Measurements from ENCODE around the gene XYLT1. TPM values are rescaled to one million over a fixed set of nuclear protein-coding genes. Genes with fewer than 3 reads are reported as not detected.

Gene XYLT1
- total RNA-seq, 5 donors from 2014 or later (not counting 1 experiment from before 2014, with no cell fraction given): 25.8 to 70.6 (median 57.8) TPM

- H3K27ac ChIP-seq (ENCODE audit: low read length): no peak overlapping the region
- Mint-ChIP-seq H3K4me1 (peaks cover 24 to 30% (median 26%) of the 10 kb centered on the region in 3 donors), H3K9me3 (no peaks in the 10 kb centered on the region), H3K4me3 (no peak overlapping the region), H3K27me3 (peaks cover 13 to 17% of the 10 kb centered on the region in 2 donors), H3K27ac (peak overlapping the region; percentile 11 to 70), H3K36me3 (no peaks in the 10 kb centered on the region)
- POLR2A ChIA-PET: no interaction called here
- no peaks in the 10 kb centered on the region for H3K36me3 ChIP-seq (ENCODE audit: control insufficient read depth in 2 of 2, extremely low read depth in 1 of 2, insufficient read depth in 1 of 2, low read length in 1 of 2)
- no peak overlapping the region for H3K4me3 ChIP-seq (ENCODE audit: control insufficient read depth in 1 of 2, extremely low read depth in 1 of 2, low read length in 1 of 2)
- WGBS (ENCODE audit: insufficient coverage): 22% methylated on average over 6 of the region's 11 CpGs
- peaks cover 5 to 17% of the 10 kb centered on the region in 2 experiments for H3K4me1 ChIP-seq (ENCODE audit: control insufficient read depth in 1 of 2, extremely low read depth in 1 of 2, insufficient read depth in 2 of 2, low read length in 2 of 2)
- ATAC-seq (replicated peaks in 1 of 4): peak; percentile 74 to 92 (median 88)
- H3K27me3 ChIP-seq (replicated peaks in 1 of 2; ENCODE audit: control insufficient read depth in 2 of 2, extremely low read depth in 1 of 2, insufficient read depth in 2 of 2, low read length in 1 of 2): peaks cover 0 to 12% of the 10 kb centered on the region in 2 experiments
- CTCF ChIA-PET: interaction anchor here in 1 of 2 donors (0.6 to 0.8 kb wide), 2 partner anchors 99 to 103 kb away, joined by 3 read pairs; no protein-coding TSS in a partner anchor
- DNase-seq: peak in 23 of 35 experiments; percentile 7 to 70 (median 39)
- no peaks in the 10 kb centered on the region for H3K9me3 ChIP-seq
Observed at GRCh38 chr16:17476414-17477259, 5.9 kb upstream of the XYLT1 start.

- no peak for ATAC-seq (replicated peaks in 1 of 4)
- Histone ChIP-seq H3K27ac (ENCODE audit: low read length) (no peak overlapping the region), H3K4me3 (ENCODE audit: control insufficient read depth in 1 of 2, extremely low read depth in 1 of 2, low read length in 1 of 2) (no peak overlapping the region), H3K27me3 (replicated peaks in 1 of 2; ENCODE audit: control insufficient read depth in 2 of 2, extremely low read depth in 1 of 2, insufficient read depth in 2 of 2, low read length in 1 of 2) (peaks cover 0 to 7% of the 10 kb centered on the region in 2 experiments), H3K36me3 (ENCODE audit: control insufficient read depth in 2 of 2, extremely low read depth in 1 of 2, insufficient read depth in 1 of 2, low read length in 1 of 2) (no peaks in the 10 kb centered on the region), H3K4me1 (ENCODE audit: control insufficient read depth in 1 of 2, extremely low read depth in 1 of 2, insufficient read depth in 2 of 2, low read length in 2 of 2) (peaks cover 5 to 26% of the 10 kb centered on the region in 2 experiments), H3K9me3 (no peaks in the 10 kb centered on the region)
- H3K4me1 Mint-ChIP-seq: peaks cover 24 to 30% (median 26%) of the 10 kb centered on the region in 3 donors
- no peak for DNase-seq
- H3K4me3 Mint-ChIP-seq: no peak overlapping the region
- no peaks in the 10 kb centered on the region for H3K36me3 Mint-ChIP-seq
- no peaks in the 10 kb centered on the region for H3K9me3 Mint-ChIP-seq
- H3K27ac Mint-ChIP-seq: peak overlapping the region in 1 of 2 donors; percentile 89
- POLR2A ChIA-PET: no interaction called here
- WGBS (ENCODE audit: insufficient coverage): 40% methylated on average over 4 of the region's 7 CpGs
- CTCF ChIA-PET: no interaction called here
- peaks cover 4 to 10% of the 10 kb centered on the region in 2 donors for H3K27me3 Mint-ChIP-seq
Observed at GRCh38 chr16:17475104-17475503, 4.3 kb upstream of the XYLT1 start.

DNA sequence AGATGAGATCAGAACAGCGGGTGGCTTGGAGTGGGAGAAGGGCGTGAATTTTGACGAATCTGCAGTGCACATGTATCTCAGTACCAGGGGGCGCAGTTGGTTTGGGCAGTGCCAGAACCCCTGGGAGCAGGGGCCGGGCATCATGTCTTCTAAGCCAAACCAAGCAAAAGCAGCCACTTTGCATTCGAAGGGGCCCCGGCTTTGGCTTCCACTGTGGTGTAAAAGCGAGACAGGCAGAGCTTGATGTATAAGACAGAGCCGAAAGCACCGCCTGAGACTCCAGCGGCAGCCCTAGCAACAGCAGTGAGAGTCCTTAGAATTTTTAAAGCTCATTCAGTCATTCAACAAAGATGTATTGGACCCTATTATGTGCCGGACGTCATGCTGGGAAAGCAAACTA is 3.8 kb upstream of the XYLT1 start:
- peaks cover 1 to 6% of the 10 kb centered on the region in 2 donors for H3K27me3 Mint-ChIP-seq
- DNase-seq (peak in 4 of 35 experiments; percentile 5 to 26 (median 16)), ATAC-seq (replicated peaks in 1 of 4) (peak in 1 of 4 experiments; percentile 26)
- CTCF ChIA-PET: interaction anchor here in 1 of 2 donors (0.9 kb wide), 1 partner anchor 70 kb away, joined by 3 read pairs; no protein-coding TSS in a partner anchor
- peaks cover 5 to 29% of the 10 kb centered on the region in 2 experiments for H3K4me1 ChIP-seq (ENCODE audit: control insufficient read depth in 1 of 2, extremely low read depth in 1 of 2, insufficient read depth in 2 of 2, low read length in 2 of 2)
- H3K36me3 Mint-ChIP-seq: no peaks in the 10 kb centered on the region
- peak overlapping the region; percentile 89 for H3K27ac Mint-ChIP-seq
- H3K4me3 Mint-ChIP-seq: peak overlapping the region; percentile 26 to 65 (median 55)
- H3K27me3 ChIP-seq (replicated peaks in 1 of 2; ENCODE audit: control insufficient read depth in 2 of 2, extremely low read depth in 1 of 2, insufficient read depth in 2 of 2, low read length in 1 of 2): peaks cover 0 to 4% of the 10 kb centered on the region in 2 experiments
- POLR2A ChIA-PET: interaction anchor here in 1 of 2 donors (0.5 kb wide), 1 partner anchor 10 kb away, joined by 3 read pairs; no protein-coding TSS in a partner anchor
- WGBS (ENCODE audit: insufficient coverage): 67% methylated on average over 10 of the region's 13 CpGs
- no peaks in the 10 kb centered on the region for H3K36me3 ChIP-seq (ENCODE audit: control insufficient read depth in 2 of 2, extremely low read depth in 1 of 2, insufficient read depth in 1 of 2, low read length in 1 of 2)
- no peaks in the 10 kb centered on the region for H3K9me3 Mint-ChIP-seq
- H3K27ac ChIP-seq (ENCODE audit: low read length): no peak overlapping the region
- H3K4me1 Mint-ChIP-seq: peaks cover 27 to 33% (median 27%) of the 10 kb centered on the region in 3 donors
- H3K9me3 ChIP-seq: no peaks in the 10 kb centered on the region
- H3K4me3 ChIP-seq (ENCODE audit: control insufficient read depth in 1 of 2, extremely low read depth in 1 of 2, low read length in 1 of 2): no peak overlapping the region

DNA sequence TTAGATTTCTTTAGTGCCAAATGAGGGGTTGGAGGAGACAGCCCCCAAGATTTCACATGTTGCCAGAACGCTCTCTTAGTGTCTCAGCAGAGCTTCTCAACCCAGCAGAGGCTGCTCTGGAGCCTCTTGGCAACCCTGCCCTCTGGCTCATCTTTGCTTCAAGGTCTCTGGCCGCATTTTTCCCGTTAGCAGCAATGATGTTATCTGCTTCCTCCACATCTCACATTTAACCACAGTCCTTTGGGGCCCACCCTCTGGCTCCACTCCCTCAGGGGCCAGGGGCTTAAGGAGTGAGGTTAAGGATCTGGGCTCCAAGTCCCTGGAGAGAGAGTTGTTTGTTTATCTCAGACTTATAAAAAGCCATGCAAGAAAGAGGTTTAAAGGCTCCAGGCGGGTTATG is 3.3 kb upstream of the XYLT1 start:
- 50% methylated on average over 2 of the region's 4 CpGs for WGBS (ENCODE audit: insufficient coverage)
- Mint-ChIP-seq H3K4me1 (peaks cover 31 to 39% (median 32%) of the 10 kb centered on the region in 3 donors), H3K4me3 (peak overlapping the region; percentile 26 to 65 (median 55)), H3K36me3 (peaks cover under 1% of the 10 kb centered on the region), H3K27me3 (peaks cover 1 to 5% of the 10 kb centered on the region in 2 donors), H3K9me3 (no peaks in the 10 kb centered on the region), H3K27ac (peak overlapping the region; percentile 89)
- ChIA-PET POLR2A (no interaction called here), CTCF (interaction anchor here in 1 of 2 donors (0.9 kb wide), 1 partner anchor 71 kb away, joined by 3 read pairs; no protein-coding TSS in a partner anchor)
- Histone ChIP-seq H3K36me3 (ENCODE audit: control insufficient read depth in 2 of 2, extremely low read depth in 1 of 2, insufficient read depth in 1 of 2, low read length in 1 of 2) (no peaks in the 10 kb centered on the region), H3K27me3 (replicated peaks in 1 of 2; ENCODE audit: control insufficient read depth in 2 of 2, extremely low read depth in 1 of 2, insufficient read depth in 2 of 2, low read length in 1 of 2) (no peaks in the 10 kb centered on the region), H3K4me1 (ENCODE audit: control insufficient read depth in 1 of 2, extremely low read depth in 1 of 2, insufficient read depth in 2 of 2, low read length in 2 of 2) (peaks cover 8 to 34% of the 10 kb centered on the region in 2 experiments), H3K27ac (ENCODE audit: low read length) (no peak overlapping the region), H3K4me3 (ENCODE audit: control insufficient read depth in 1 of 2, extremely low read depth in 1 of 2, low read length in 1 of 2) (no peak overlapping the region), H3K9me3 (no peaks in the 10 kb centered on the region)
- ATAC-seq (replicated peaks in 1 of 4) (no peak), DNase-seq (peak in 3 of 35 experiments; percentile 9 to 37 (median 14))

GRCh38 chr16:17471719-17472461 is 1.1 kb upstream of the XYLT1 start:
- H3K4me3 Mint-ChIP-seq: peak overlapping the region; percentile 76 to 78 (median 77)
- CTCF ChIA-PET: no interaction called here
- no peak for DNase-seq
- WGBS (ENCODE audit: insufficient coverage): 96% methylated on average over 7 of the region's 15 CpGs
- H3K36me3 Mint-ChIP-seq: peaks cover 14% of the 10 kb centered on the region
- no peaks in the 10 kb centered on the region for H3K9me3 ChIP-seq
- H3K4me1 ChIP-seq (ENCODE audit: control insufficient read depth in 1 of 2, extremely low read depth in 1 of 2, insufficient read depth in 2 of 2, low read length in 2 of 2): peaks cover 20 to 52% of the 10 kb centered on the region in 2 experiments
- no peak overlapping the region for H3K27ac ChIP-seq (ENCODE audit: low read length)
- peaks cover 50 to 58% (median 52%) of the 10 kb centered on the region in 3 donors for H3K4me1 Mint-ChIP-seq
- H3K27ac Mint-ChIP-seq: peak overlapping the region; percentile 10 to 70
- no peaks in the 10 kb centered on the region for H3K36me3 ChIP-seq (ENCODE audit: control insufficient read depth in 2 of 2, extremely low read depth in 1 of 2, insufficient read depth in 1 of 2, low read length in 1 of 2)
- ATAC-seq (replicated peaks in 1 of 4): no peak
- H3K27me3 ChIP-seq (replicated peaks in 1 of 2; ENCODE audit: control insufficient read depth in 2 of 2, extremely low read depth in 1 of 2, insufficient read depth in 2 of 2, low read length in 1 of 2): no peaks in the 10 kb centered on the region
- no peaks in the 10 kb centered on the region for H3K9me3 Mint-ChIP-seq
- H3K27me3 Mint-ChIP-seq: no peaks in the 10 kb centered on the region
- H3K4me3 ChIP-seq (ENCODE audit: control insufficient read depth in 1 of 2, extremely low read depth in 1 of 2, low read length in 1 of 2): no peak overlapping the region
- POLR2A ChIA-PET: interaction anchor here in 1 of 2 donors (0.5 kb wide), 1 partner anchor 120 kb away, joined by 3 read pairs; no protein-coding TSS in a partner anchor

All from T-cell (primary cell).